ENCODE data around the gene GRM7.

DNA sequence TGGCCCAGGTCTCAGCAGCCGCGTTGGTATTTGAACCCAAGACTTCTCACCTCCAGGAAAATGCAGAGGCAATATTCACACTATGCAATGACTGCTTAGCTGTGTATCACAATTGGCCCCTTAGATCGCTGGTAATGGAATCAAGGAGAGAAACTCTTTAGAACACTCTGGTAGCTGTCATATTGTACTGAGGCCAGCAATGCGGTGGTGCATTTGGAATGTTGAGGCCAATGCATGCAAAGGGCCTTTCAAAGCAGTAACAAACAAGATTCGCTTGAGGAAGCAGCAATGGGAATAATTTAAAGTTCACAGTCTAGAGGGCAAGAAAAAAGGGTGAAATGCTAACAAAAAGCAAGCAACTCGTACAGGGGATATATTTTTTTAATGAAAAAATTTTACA is 764.1 kb downstream of the GRM7 start:
- no peak for TF ChIP-seq POLR2A (IDR thresholded peaks at IDR 0.05)
- TF ChIP-seq, protein P1, sequence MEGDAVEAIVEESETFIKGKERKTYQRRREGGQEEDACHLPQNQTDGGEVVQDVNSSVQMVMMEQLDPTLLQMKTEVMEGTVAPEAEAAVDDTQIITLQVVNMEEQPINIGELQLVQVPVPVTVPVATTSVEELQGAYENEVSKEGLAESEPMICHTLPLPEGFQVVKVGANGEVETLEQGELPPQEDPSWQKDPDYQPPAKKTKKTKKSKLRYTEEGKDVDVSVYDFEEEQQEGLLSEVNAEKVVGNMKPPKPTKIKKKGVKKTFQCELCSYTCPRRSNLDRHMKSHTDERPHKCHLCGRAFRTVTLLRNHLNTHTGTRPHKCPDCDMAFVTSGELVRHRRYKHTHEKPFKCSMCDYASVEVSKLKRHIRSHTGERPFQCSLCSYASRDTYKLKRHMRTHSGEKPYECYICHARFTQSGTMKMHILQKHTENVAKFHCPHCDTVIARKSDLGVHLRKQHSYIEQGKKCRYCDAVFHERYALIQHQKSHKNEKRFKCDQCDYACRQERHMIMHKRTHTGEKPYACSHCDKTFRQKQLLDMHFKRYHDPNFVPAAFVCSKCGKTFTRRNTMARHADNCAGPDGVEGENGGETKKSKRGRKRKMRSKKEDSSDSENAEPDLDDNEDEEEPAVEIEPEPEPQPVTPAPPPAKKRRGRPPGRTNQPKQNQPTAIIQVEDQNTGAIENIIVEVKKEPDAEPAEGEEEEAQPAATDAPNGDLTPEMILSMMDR (IDR thresholded peaks at IDR 0.05), result no peak
